Gastroesophageal sphincter (tissue), 3 donors: ENCODE measurements around the gene HS2ST1.

Experiments
- CTCF ChIP-seq, 4 experiments: fragments of 200-600 bp in 2 of 4; fragments of 450-650 bp in 2 of 4; sonication (generic) in 1 of 4; IDR thresholded peaks; one replicate each; pipeline ENCODE4 v1.5.1; 2017 to 2019; ENCODE audit warnings: antibody characterized with exemption in 4 of 4, mild to moderate bottlenecking in 2 of 4, moderate library complexity in 2 of 4
- POLR2AphosphoS5 ChIP-seq: sonication (generic); formaldehyde crosslinking; IDR thresholded peaks from one replicate; pipeline ENCODE4 v1.6.1; 2017; ENCODE audit warnings: antibody characterized with exemption

- TF ChIP-seq POLR2AphosphoS5 (no peak), CTCF (IDR thresholded peaks at IDR 0.05) (no peak)
These were observed 226.6 kb downstream of the HS2ST1 start for GRCh38 chr1:87140831-87141540.
